Gastrocnemius medialis (tissue), 4 donors: ENCODE results near the gene THAP4. TPM values are rescaled to one million over a fixed set of nuclear protein-coding genes. Genes with fewer than 3 reads are reported as not detected.
"Not testable (repeated sequence)": the region's sequence is repeated elsewhere in the genome, so short reads cannot be mapped to it uniquely, and the experiment has no call there.

Experiments used
- ATAC-seq, 2 donors: fragments of 150-250 bp; one replicate each; pipeline ENCODE4 v1.9.1; 2016
- DNase-seq, 2 donors: peaks; one replicate each; pipeline ENCODE4 v3.0.0-alpha.2; 2019
- H3K27ac ChIP-seq, 4 donors: fragments of 200-600 bp; sonication (generic); 1 replicate in 1 of 4; 2 replicates in 3 of 4; pipeline ENCODE4 v1.5.1; 2016 to 2018; ENCODE audit warnings: mild to moderate bottlenecking in 2 of 4, moderate library complexity in 1 of 4
- H3K27me3 ChIP-seq, 3 donors: fragments of 200-600 bp; sonication (generic) in 2 of 3; 1 replicate in 1 of 3; 2 replicates in 2 of 3; pipeline versions ENCODE4 v1.5.1 to v1.6.0; 2016 to 2019; ENCODE audit warnings: mild to moderate bottlenecking in 1 of 3, moderate library complexity in 1 of 3
- H3K36me3 ChIP-seq, 2 donors: fragments of 200-600 bp; sonication (generic) in 1 of 2; one replicate each; pipeline ENCODE4 v1.5.1; 2017 to 2018
- H3K4me1 ChIP-seq, 2 donors: fragments of 200-600 bp; sonication (generic) in 1 of 2; one replicate each; pipeline ENCODE4 v1.5.1; 2016 to 2017; ENCODE audit warnings: mild to moderate bottlenecking in 2 of 2
- H3K4me3 ChIP-seq, 4 donors: fragments of 200-600 bp; sonication (generic) in 3 of 4; 1 replicate in 1 of 4; 2 replicates in 3 of 4; pipeline ENCODE4 v1.5.1; 2016 to 2019; ENCODE audit warnings: mild to moderate bottlenecking in 2 of 4
- H3K9me3 ChIP-seq, 3 donors: fragments of 200-600 bp; sonication (generic) in 2 of 3; 1 replicate in 1 of 3; 2 replicates in 2 of 3; pipeline ENCODE4 v1.5.1; 2016 to 2019
- CTCF ChIP-seq, 5 experiments: fragments of 450-650 bp in 3 of 5; fragments of 200-600 bp in 2 of 5; sonication (generic) in 2 of 5; IDR thresholded peaks in 4 of 5; conservative IDR thresholded peaks in 1 of 5; 1 replicate in 4 of 5; 2 replicates in 1 of 5; pipeline ENCODE4 v1.5.1; 2016 to 2019; ENCODE audit warnings: antibody characterized with exemption in 5 of 5, mild to moderate bottlenecking in 3 of 5, moderate library complexity in 3 of 5
- POLR2A ChIP-seq, 2 donors: fragments of 450-650 bp; IDR thresholded peaks; one replicate each; pipeline ENCODE4 v1.6.1; 2017; ENCODE audit warnings: antibody characterized with exemption in 2 of 2, mild to moderate bottlenecking in 2 of 2, moderate library complexity in 2 of 2
- in situ Hi-C, 4 donors: fragments of 200-750 bp; cut with MboI; loops; one replicate each; pipeline versions ENCODE4 v1.15.0 to v1.8.0; 2017; ENCODE audit warnings: low sequenced_read_pairs in 4 of 4
- intact Hi-C: fragments of 100-400 bp; cut with DNase I; formaldehyde crosslinking; loops from one replicate; pipeline ENCODE4 v1.15.1; 2023; ENCODE audit warnings: low total_unique reads
- total RNA-seq, 4 donors: library from RNA; depleted of rRNA; stranded (reverse); fragments of >200 nt; gene quantifications; one replicate each; pipeline versions ENCODE4 v1.1.0 to v1.2.3, GENCODE V29; 2016

The THAP4 gene
- total RNA-seq, 4 donors from 2014 or later, result 71.3 to 83.3 (median 79.9) TPM

DNA sequence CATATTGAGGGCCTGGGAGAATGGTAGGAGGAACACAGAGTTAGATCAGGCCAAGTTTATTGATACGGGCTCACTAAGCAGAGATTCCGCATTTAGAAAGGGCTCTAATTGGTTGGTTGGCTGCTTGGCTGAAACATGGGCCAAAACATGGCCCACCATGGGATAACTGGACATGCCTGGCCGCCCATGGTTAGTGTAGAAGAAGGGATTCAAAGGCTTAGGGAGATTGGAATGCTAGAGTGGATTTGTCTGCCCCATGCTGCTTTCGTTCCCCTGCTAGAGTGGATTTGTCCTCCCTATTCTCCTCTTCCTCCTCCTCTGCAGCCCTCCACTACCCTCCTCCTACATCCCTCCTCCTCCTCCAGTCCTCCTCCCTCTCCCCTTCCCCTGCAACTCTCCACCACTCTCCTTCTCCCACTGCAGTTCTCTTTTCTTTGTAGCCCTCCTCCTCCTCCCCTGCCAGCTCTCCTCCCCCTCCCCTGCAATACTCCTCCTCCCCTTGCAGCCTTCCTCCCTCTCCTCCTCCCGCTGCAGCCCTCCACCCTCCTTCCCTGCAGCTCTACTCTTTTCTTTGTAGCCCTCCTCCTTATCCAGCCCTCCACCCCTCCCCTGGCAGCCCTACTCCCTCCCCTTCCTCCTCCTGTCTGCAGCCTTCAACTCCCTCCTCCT is 61.2 kb downstream of the THAP4 start:
- intact Hi-C loops, result no loop called here

DNA sequence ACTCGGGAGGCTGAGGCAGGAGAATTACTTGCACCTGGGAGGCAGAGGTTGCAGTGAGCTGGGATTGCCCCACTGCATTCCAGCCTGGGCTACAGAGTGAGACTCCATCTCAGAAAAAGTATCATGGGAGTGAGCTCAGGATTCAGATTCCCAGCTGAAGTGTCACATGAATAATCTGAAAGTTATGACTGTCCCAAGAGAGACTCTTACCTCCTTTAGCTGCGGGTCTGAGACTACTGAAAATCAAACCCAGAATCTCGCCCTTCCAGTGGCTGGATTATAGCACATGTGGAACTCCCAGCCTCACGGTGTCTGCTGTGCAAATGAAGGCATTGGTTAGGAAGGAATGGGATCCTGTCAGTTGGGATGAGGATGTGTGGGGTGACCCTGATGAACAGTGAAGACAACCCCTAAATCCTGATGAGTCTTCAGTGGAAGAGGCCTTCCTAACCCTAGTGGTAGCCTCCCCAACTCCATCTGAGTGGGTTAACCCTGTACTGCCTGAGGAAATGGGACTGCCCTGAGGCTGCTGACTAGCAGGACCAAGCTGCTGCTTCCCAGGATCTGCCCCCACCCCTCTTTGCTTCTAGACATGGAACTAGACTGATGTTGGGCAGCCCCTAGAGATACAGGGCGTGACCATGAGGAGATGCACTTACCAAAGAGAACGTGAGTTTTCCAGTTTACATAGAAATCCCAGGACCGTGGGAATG is 61.9 kb downstream of the THAP4 start:
- no peaks in the 10 kb centered on the region for H3K4me1 ChIP-seq
- intact Hi-C loops, result no loop called here
- H3K9me3 ChIP-seq, result no peaks in the 10 kb centered on the region
- in situ Hi-C loops, result no loop called here
- TF ChIP-seq CTCF (IDR thresholded peaks at IDR 0.05 in 4 of 5, conservative IDR thresholded peaks at IDR 0.05 in 1 of 5) (no peak), POLR2A (IDR thresholded peaks at IDR 0.05) (no peak)
- no peaks in the 10 kb centered on the region for H3K27me3 ChIP-seq
- ATAC-seq (no peak), DNase-seq (no peak)
- no peak overlapping the region for H3K4me3 ChIP-seq
- peaks cover 0 to 8% of the 10 kb centered on the region in 2 donors for H3K36me3 ChIP-seq
- no peak overlapping the region for H3K27ac ChIP-seq

More for the DNA sequence above, 61.2 kb downstream of the THAP4 start:
- no peaks in the 10 kb centered on the region for H3K27me3 ChIP-seq
- no peak for ATAC-seq
- DNase-seq, result no peak
- TF ChIP-seq POLR2A (IDR thresholded peaks at IDR 0.05) (no peak), CTCF (IDR thresholded peaks at IDR 0.05 in 4 of 5, conservative IDR thresholded peaks at IDR 0.05 in 1 of 5) (no peak)
- no peak overlapping the region for H3K27ac ChIP-seq
- H3K4me1 ChIP-seq, result no peaks in the 10 kb centered on the region
- H3K9me3 ChIP-seq, result no peaks in the 10 kb centered on the region
- peaks cover 0 to 8% of the 10 kb centered on the region in 2 donors for H3K36me3 ChIP-seq
- no peak overlapping the region for H3K4me3 ChIP-seq
- in situ Hi-C loops, result no loop called here

DNA sequence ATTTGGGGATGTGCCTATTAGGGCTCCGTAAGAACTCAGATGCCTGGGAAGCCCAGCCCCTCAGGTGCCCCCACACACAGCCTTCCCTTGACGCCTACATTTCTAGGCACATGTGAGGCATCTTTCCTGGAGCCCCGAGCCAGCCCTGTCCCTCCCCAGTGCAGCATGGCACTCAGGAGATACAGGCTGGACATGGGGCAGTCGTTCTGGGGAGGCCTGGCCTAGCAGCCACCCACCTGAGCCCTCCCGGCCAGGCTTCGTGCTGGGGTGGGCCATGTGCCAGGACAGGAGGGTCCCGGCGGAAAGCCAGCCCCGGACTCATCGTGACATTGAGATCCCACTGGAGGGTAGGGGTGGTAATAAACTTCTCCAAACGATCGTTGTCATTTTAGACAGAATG is 63.2 kb downstream of the THAP4 start:
- Histone ChIP-seq H3K4me3 (no peak overlapping the region), H3K9me3 (no peaks in the 10 kb centered on the region), H3K36me3 (peaks cover 0 to 8% of the 10 kb centered on the region in 2 donors), H3K27me3 (no peaks in the 10 kb centered on the region), H3K27ac (no peak overlapping the region), H3K4me1 (no peaks in the 10 kb centered on the region)
- ATAC-seq (no peak), DNase-seq (no peak)
- intact Hi-C loops, result no loop called here
- TF ChIP-seq POLR2A (IDR thresholded peaks at IDR 0.05) (no peak), CTCF (IDR thresholded peaks at IDR 0.05 in 4 of 5, conservative IDR thresholded peaks at IDR 0.05 in 1 of 5) (no peak)
- in situ Hi-C loops, result no loop called here

DNA sequence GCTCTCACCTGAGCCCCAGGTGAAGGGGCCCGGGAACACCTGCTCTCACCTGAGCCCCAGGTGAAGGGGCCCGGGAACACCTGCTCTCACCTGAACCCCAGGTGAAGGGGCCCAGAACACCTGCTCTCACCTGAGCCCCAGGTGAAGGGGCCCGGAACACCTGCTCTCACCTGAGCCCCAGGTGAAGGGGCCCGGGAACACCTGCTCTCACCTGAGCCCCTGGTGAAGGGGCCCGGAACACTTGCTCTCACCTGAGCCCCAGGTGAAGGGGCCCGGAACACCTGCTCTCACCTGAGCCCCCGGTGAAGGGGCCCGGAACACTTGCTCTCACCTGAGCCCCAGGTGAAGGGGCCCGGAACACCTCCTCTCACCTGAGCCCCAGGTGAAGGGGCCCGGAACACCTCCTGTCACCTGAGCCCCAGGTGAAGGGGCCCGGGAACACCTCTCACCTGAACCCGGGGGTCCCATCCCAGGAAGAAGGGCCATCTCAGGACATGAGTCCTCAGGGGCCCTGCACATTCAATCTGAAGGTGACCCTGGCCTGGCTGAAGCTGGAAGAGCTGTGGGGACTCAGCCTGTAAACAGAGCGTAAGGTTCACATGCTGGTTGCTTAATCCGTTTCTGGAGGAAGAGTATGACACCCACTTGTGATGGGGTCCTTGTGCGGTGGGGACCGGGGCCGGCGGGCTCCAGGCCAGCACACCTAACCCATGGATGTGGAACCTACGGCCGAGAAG is 63.9 kb downstream of the THAP4 start:
- ATAC-seq, in situ Hi-C loops, H3K36me3 ChIP-seq, H3K9me3 ChIP-seq, intact Hi-C loops, H3K27ac ChIP-seq, H3K4me1 ChIP-seq, DNase-seq, H3K27me3 ChIP-seq, H3K4me3 ChIP-seq: not testable (repeated sequence)
